Ascending aorta (tissue), 2 donors: ENCODE results near the gene NOTO. TPM values are rescaled to one million over a fixed set of nuclear protein-coding genes. Genes with fewer than 3 reads are reported as not detected.

Experiments used
- DNase-seq, 2 donors: peaks; one replicate each; pipeline ENCODE4 v3.0.0-alpha.2; 2019; ENCODE audit warnings: low spot score in 2 of 2
- H3K27ac ChIP-seq, 2 donors: fragments of 200-600 bp; sonication (generic); one replicate each; pipeline ENCODE4 v1.5.1; 2016 to 2017; ENCODE audit warnings: mild to moderate bottlenecking in 1 of 2
- H3K27me3 ChIP-seq: fragments of 200-600 bp; sonication (generic); one replicate; pipeline ENCODE4 v1.5.1; 2017
- H3K36me3 ChIP-seq, 2 donors: fragments of 200-600 bp; sonication (generic); one replicate each; pipeline ENCODE4 v1.5.1; 2016
- H3K4me1 ChIP-seq, 2 donors: fragments of 200-600 bp; sonication (generic); one replicate each; pipeline ENCODE4 v1.5.1; 2016 to 2017; ENCODE audit warnings: mild to moderate bottlenecking in 1 of 2
- H3K4me3 ChIP-seq, 2 donors: fragments of 200-600 bp; sonication (generic); one replicate each; pipeline ENCODE4 v1.5.1; 2016 to 2017; ENCODE audit warnings: mild to moderate bottlenecking in 1 of 2
- H3K9me3 ChIP-seq, 2 donors: fragments of 200-600 bp; sonication (generic); one replicate each; pipeline ENCODE4 v1.5.1; 2016
- intact Hi-C: fragments of 100-400 bp; cut with DNase I; formaldehyde crosslinking; loops from one replicate; pipeline ENCODE4 v1.15.1; 2023
- total RNA-seq: library from RNA; depleted of rRNA; stranded (reverse); fragments of >200 nt; gene quantifications from one replicate; pipeline ENCODE4 v1.1.0, GENCODE V29; 2016
- TF ChIP-seq, protein P1 (sequence below), 3 experiments: fragments of 200-600 bp in 2 of 3; fragments of 450-650 bp in 1 of 3; sonication (generic) in 2 of 3; IDR thresholded peaks; one replicate each; pipeline ENCODE4 v1.5.1; 2016 to 2019; ENCODE audit warnings: antibody characterized with exemption in 3 of 3, mild to moderate bottlenecking in 1 of 3, moderate library complexity in 1 of 3

NOTO gene
- total RNA-seq, 1 donor from 2014 or later = not detected

DNA sequence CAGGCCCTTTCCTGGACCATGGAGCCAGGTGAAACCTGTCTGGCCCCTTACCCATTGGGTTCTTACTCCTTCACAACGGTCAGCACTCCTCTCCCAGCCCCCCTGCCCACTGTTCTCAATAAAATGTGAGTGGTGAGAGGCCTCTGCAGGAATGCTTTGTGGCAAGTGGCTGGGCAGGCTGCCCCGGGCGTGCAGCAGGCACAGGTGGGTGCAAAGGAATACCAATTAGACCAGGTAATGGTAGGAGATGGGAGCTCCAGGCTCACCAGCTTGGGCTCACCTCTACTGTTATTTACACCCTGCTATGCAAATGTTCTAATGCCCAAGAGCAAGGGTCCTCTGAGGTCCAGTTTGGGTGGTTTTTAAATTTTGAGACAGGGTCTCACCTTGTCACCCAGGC, 24.7 kb downstream of the NOTO start:
- Histone ChIP-seq H3K27ac (no peak overlapping the region), H3K4me1 (no peaks in the 10 kb centered on the region), H3K27me3 (no peaks in the 10 kb centered on the region), H3K9me3 (no peaks in the 10 kb centered on the region), H3K4me3 (no peak overlapping the region), H3K36me3 (peaks cover 42 to 57% of the 10 kb centered on the region in 2 donors)
- intact Hi-C loops = no loop called here
- TF ChIP-seq, protein P1, sequence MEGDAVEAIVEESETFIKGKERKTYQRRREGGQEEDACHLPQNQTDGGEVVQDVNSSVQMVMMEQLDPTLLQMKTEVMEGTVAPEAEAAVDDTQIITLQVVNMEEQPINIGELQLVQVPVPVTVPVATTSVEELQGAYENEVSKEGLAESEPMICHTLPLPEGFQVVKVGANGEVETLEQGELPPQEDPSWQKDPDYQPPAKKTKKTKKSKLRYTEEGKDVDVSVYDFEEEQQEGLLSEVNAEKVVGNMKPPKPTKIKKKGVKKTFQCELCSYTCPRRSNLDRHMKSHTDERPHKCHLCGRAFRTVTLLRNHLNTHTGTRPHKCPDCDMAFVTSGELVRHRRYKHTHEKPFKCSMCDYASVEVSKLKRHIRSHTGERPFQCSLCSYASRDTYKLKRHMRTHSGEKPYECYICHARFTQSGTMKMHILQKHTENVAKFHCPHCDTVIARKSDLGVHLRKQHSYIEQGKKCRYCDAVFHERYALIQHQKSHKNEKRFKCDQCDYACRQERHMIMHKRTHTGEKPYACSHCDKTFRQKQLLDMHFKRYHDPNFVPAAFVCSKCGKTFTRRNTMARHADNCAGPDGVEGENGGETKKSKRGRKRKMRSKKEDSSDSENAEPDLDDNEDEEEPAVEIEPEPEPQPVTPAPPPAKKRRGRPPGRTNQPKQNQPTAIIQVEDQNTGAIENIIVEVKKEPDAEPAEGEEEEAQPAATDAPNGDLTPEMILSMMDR (IDR thresholded peaks at IDR 0.05) = no peak
- no peak for DNase-seq

DNA sequence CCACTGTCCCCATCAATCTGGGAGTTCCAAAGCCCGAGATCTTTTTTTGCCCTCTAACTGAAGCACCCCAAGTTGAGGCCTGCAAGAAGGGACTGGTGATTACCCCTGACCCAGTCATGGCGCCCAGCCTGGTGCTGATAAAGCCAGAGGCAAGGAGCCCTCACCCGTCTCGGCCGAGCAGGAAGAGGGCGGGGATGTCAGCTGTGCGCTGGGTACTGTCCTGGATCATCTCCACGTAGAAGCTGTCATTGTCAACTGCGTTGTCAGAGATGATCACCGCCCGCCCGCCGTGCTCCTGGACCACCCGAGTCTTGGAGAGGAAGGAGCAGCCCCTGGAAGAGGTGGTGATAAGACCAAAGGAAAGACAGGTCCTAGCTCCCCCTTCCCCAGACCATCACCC, 26.3 kb downstream of the NOTO start:
- intact Hi-C loops = no loop called here
- Histone ChIP-seq H3K36me3 (peaks cover 27 to 42% of the 10 kb centered on the region in 2 donors), H3K27ac (no peak overlapping the region), H3K9me3 (no peaks in the 10 kb centered on the region), H3K4me3 (no peak overlapping the region), H3K27me3 (no peaks in the 10 kb centered on the region), H3K4me1 (peaks cover 3 to 4% of the 10 kb centered on the region in 2 donors)
- no peak for DNase-seq
- TF ChIP-seq, protein P1 (IDR thresholded peaks at IDR 0.05) = no peak

DNA sequence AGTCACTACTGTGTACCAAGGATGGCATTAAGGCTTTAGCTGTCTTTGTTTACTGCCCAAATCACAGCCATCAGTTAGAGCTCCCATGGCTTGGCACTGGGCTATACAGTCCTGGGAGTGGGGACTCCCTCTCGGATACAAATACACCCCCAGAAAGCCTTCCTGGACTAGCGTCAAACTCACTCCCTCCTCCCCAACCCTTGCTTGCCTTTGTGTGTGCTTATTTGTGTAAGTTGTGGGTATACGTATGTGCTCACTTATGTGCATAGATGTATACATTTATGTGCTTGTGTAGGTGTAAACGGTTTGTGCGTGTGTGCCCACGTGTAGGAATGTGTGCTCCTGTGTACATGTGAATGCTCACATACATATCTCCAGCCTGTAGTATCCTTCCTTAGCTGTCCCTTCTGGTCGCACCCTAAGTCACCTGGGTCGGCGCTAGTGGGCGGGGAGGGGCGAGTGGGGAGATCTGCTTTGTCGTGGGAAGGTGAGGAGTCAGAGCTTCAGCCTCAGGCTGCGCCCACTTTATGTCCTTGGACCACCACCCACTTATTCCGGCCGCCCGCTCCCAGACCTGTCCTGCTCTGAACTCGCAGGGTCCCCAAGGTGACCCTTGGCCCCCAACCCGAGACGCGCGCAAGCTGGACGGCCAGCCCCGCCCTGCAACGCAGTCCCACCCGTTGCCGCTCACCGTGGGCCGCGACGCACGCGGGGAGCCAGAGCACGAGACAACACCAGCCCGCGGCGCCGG, 30.2 kb downstream of the NOTO start:
- TF ChIP-seq, protein P1 (IDR thresholded peaks at IDR 0.05) = no peak
- Histone ChIP-seq H3K4me3 (peak overlapping the region; percentile 82 to 85), H3K9me3 (no peaks in the 10 kb centered on the region), H3K36me3 (peaks cover 6 to 15% of the 10 kb centered on the region in 2 donors), H3K4me1 (peaks cover 4 to 5% of the 10 kb centered on the region in 2 donors), H3K27ac (peak overlapping the region; percentile 60 to 63), H3K27me3 (no peaks in the 10 kb centered on the region)
- intact Hi-C loops = loop anchor here (1.0 to 10.0 kb wide), 4 partner anchors 162 to 1225 kb away; partner anchors contain the start of genes DGUOK, INO80B, SFXN5 and TPRKB
- no peak for DNase-seq

DNA sequence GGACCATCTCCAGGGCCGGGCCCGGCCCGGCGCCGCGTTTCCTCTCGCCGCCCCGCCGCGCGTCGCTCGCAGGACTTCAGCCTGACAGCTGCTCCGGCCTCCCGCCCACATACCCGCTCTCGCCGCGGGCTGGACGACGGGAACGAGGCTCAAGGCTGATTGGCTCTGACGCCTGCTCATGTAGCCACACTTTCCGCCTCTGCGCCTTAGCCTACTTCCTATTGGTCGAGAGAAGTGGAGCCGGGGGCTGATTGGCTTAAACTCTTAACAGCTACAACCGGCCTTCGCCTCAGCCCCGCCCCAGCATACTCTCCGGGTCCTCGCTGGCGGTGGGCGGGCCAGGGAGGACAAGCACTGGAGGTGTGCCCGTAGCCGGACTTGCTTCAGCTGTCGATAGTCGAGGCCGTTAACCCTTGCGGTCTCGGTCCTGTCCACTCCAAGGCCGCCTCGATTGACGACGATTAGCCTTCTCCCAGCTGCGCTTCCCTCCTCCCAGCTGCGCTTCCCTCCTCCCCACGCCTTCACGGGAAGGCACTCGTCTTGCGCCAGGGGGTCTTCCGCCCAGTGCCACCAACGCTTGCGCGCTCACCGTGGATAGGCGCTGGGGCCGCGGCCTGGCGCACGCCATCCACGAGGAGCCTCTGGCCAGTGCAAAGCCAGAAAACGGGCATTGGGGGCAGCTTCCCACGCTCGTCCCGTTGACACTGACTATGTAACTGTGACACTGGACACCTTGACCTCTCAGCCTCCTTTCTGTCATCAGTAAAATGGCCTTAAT, 31.0 kb downstream of the NOTO start, which contains the start of gene PRADC1:
PRADC1 (minus strand) TSS at position 86 of the 778 bp plus-strand sequence; CDS start at position 7, 79 bp downstream.
- intact Hi-C loops = loop anchor here (1.0 to 10.0 kb wide), 4 partner anchors 163 to 1224 kb away; partner anchors contain the start of genes DGUOK, INO80B, SFXN5 and TPRKB

More for the DNA sequence above, 31.0 kb downstream of the NOTO start, which contains the start of gene PRADC1:
- no peaks in the 10 kb centered on the region for H3K27me3 ChIP-seq
- peaks cover 4 to 5% of the 10 kb centered on the region in 2 donors for H3K4me1 ChIP-seq
- DNase-seq = peak; percentile 98 to 100
- no peaks in the 10 kb centered on the region for H3K9me3 ChIP-seq
- TF ChIP-seq, protein P1 (IDR thresholded peaks at IDR 0.05) = no peak
- H3K27ac ChIP-seq = peak within 1 kb of the TSS; percentile 93 to 96
- H3K4me3 ChIP-seq = peak within 1 kb of the TSS; percentile 82 to 85
- peaks cover 4 to 12% of the 10 kb centered on the region in 2 donors for H3K36me3 ChIP-seq
